Neural progenitor cell (in vitro differentiated cells): ENCODE data around the gene RCVRN. TPM values are rescaled to one million over a fixed set of nuclear protein-coding genes. Genes with fewer than 3 reads are reported as not detected.

ENCODE experiments used
- DNase-seq: peaks from one replicate; pipeline ENCODE4 v3.0.0-alpha.2; 2016; ENCODE audit warnings: low spot score
- H2AFZ ChIP-seq: fragments of 200-600 bp; sonication (generic); replicated peaks from 2 replicates; pipeline ENCODE4 v1.6.1; 2016; ENCODE audit warnings: antibody characterized with exemption
- H3F3A ChIP-seq: fragments of 200-600 bp; sonication (generic); 2 replicates; pipeline ENCODE4 v1.6.1; 2016; ENCODE audit warnings: antibody characterized with exemption, low read depth
- H3K27ac ChIP-seq: fragments of 200-600 bp; sonication (generic); 2 replicates; pipeline ENCODE4 v1.5.1; 2016; ENCODE audit warnings: mild to moderate bottlenecking
- H3K27me3 ChIP-seq: fragments of 200-600 bp; sonication (generic); 2 replicates; pipeline ENCODE4 v1.6.1; 2016; ENCODE audit warnings: mild to moderate bottlenecking, moderate library complexity
- H3K36me3 ChIP-seq: fragments of 200-600 bp; sonication (generic); 2 replicates; pipeline ENCODE4 v1.5.1; 2016
- H3K4me1 ChIP-seq: fragments of 200-600 bp; sonication (generic); 2 replicates; pipeline ENCODE4 v1.6.1; 2016; ENCODE audit warnings: mixed run types
- H3K4me2 ChIP-seq: fragments of 200-600 bp; sonication (generic); 2 replicates; pipeline ENCODE4 v1.6.1; 2016
- H3K4me3 ChIP-seq: fragments of 200-600 bp; sonication (generic); 2 replicates; pipeline ENCODE4 v1.5.1; 2016
- H3K79me2 ChIP-seq: fragments of 200-600 bp; sonication (generic); 2 replicates; pipeline ENCODE4 v1.6.1; 2016; ENCODE audit warnings: low read depth
- H3K9ac ChIP-seq: fragments of 200-600 bp; sonication (generic); 2 replicates; pipeline ENCODE4 v1.6.1; 2016
- H3K9me3 ChIP-seq: fragments of 200-600 bp; sonication (generic); 2 replicates; pipeline ENCODE4 v1.5.1; 2016; ENCODE audit warnings: low read depth
- H4K20me1 ChIP-seq: fragments of 200-600 bp; sonication (generic); 2 replicates; pipeline ENCODE4 v1.6.1; 2016; ENCODE audit warnings: low read depth
- H3K27ac Mint-ChIP-seq: 3 replicates; pipeline ENCODE4 v1.8.0; 2021; ENCODE audit warnings: mixed read lengths
- H3K27me3 Mint-ChIP-seq: 2 replicates; pipeline ENCODE4 v1.8.0; 2022; ENCODE audit warnings: low read depth, mild to moderate bottlenecking, inconsistent platforms, moderate library complexity, mixed read lengths; ENCODE audit not compliant: insufficient read depth
- H3K36me3 Mint-ChIP-seq: 3 replicates; pipeline ENCODE4 v1.8.0; 2021; ENCODE audit warnings: mixed read lengths
- H3K4me1 Mint-ChIP-seq: 3 replicates; pipeline ENCODE4 v1.8.0; 2021; ENCODE audit warnings: mixed read lengths
- H3K4me3 Mint-ChIP-seq: 3 replicates; pipeline ENCODE4 v1.8.0; 2021; ENCODE audit warnings: mild to moderate bottlenecking, moderate library complexity, mixed read lengths
- H3K9me3 Mint-ChIP-seq: 3 replicates; pipeline ENCODE4 v1.8.0; 2020; ENCODE audit warnings: mixed read lengths
- CTCF ChIP-seq: fragments of 200-600 bp; sonication (generic); IDR thresholded peaks from 2 replicates; pipeline ENCODE4 v1.5.1; 2017; ENCODE audit warnings: antibody characterized with exemption, mild to moderate bottlenecking
- EZH2 ChIP-seq: fragments of 200-600 bp; sonication (generic); IDR thresholded peaks from 2 replicates; pipeline ENCODE4 v1.6.1; 2017; ENCODE audit warnings: antibody characterized with exemption, mild to moderate bottlenecking, moderate library complexity
- EZH2phosphoT487 ChIP-seq: fragments of 200-600 bp; sonication (generic); IDR thresholded peaks from 2 replicates; pipeline ENCODE4 v1.6.1; 2017; ENCODE audit warnings: antibody characterized with exemption
- total RNA-seq: library from RNA; depleted of rRNA; stranded (reverse); fragments of >200 nt; gene quantifications from 2 replicates; pipeline ENCODE4 v1.2.3, GENCODE V29; 2015; ENCODE audit warnings: low replicate concordance

RCVRN gene
- not detected in 2 replicates for total RNA-seq

GRCh38 chr17:9905078-9905415 lies at the start of gene RCVRN:
RCVRN (minus strand) TSS chr17:9905271; CDS start chr17:9905180, 91 bp downstream.
- H3K4me1 ChIP-seq: peaks cover 32% of the 10 kb centered on the region
- TF ChIP-seq CTCF (no peak), EZH2phosphoT487 (no peak), EZH2 (no peak)
- no peak within 1 kb of the TSS for H3K4me3 ChIP-seq
- H3K36me3 ChIP-seq: no peaks in the 10 kb centered on the region
- Mint-ChIP-seq H3K9me3 (peaks cover 9% of the 10 kb centered on the region), H3K4me1 (peaks cover 48% of the 10 kb centered on the region), H3K4me3 (no peak within 1 kb of the TSS), H3K27me3 (peaks cover 12% of the 10 kb centered on the region), H3K27ac (no peak within 1 kb of the TSS), H3K36me3 (peaks cover 3% of the 10 kb centered on the region)
- H3K27me3 ChIP-seq: no peaks in the 10 kb centered on the region
- H3K27ac ChIP-seq: no peak within 1 kb of the TSS
- H3K9ac ChIP-seq: no peak within 1 kb of the TSS
- no peaks in the 10 kb centered on the region for H3K9me3 ChIP-seq
- no peaks in the 10 kb centered on the region for H3K79me2 ChIP-seq
- H4K20me1 ChIP-seq: no peaks in the 10 kb centered on the region
- no peak within 1 kb of the TSS for H3K4me2 ChIP-seq
- no peak within 1 kb of the TSS for H2AFZ ChIP-seq
- no peaks in the 10 kb centered on the region for H3F3A ChIP-seq
- no peak for DNase-seq

GRCh38 chr17:9953492-9953891 lies 48.4 kb upstream of the RCVRN start:
- H3K4me3 ChIP-seq: no peak overlapping the region
- no peaks in the 10 kb centered on the region for H3K27me3 ChIP-seq
- H3K4me2 ChIP-seq: no peak overlapping the region
- H4K20me1 ChIP-seq: no peaks in the 10 kb centered on the region
- Mint-ChIP-seq H3K9me3 (no peaks in the 10 kb centered on the region), H3K4me1 (peaks cover 14% of the 10 kb centered on the region), H3K27me3 (peaks cover 16% of the 10 kb centered on the region), H3K27ac (no peak overlapping the region), H3K36me3 (no peaks in the 10 kb centered on the region), H3K4me3 (no peak overlapping the region)
- no peaks in the 10 kb centered on the region for H3K9me3 ChIP-seq
- H3F3A ChIP-seq: no peaks in the 10 kb centered on the region
- H3K79me2 ChIP-seq: no peaks in the 10 kb centered on the region
- H2AFZ ChIP-seq: no peak overlapping the region
- TF ChIP-seq EZH2phosphoT487 (no peak), CTCF (no peak), EZH2 (no peak)
- no peak for DNase-seq
- H3K4me1 ChIP-seq: peaks cover 8% of the 10 kb centered on the region
- H3K36me3 ChIP-seq: no peaks in the 10 kb centered on the region
- no peak overlapping the region for H3K27ac ChIP-seq
- no peak overlapping the region for H3K9ac ChIP-seq

GRCh38 chr17:9951803-9952202 lies 46.7 kb upstream of the RCVRN start:
- H3K9me3 Mint-ChIP-seq: no peaks in the 10 kb centered on the region
- H4K20me1 ChIP-seq: no peaks in the 10 kb centered on the region
- no peak overlapping the region for H3K27ac Mint-ChIP-seq

More at GRCh38 chr17:9951803-9952202, 46.7 kb upstream of the RCVRN start:
- H3K36me3 Mint-ChIP-seq: no peaks in the 10 kb centered on the region
- peaks cover 11% of the 10 kb centered on the region for H3K4me1 Mint-ChIP-seq
- Histone ChIP-seq H3F3A (no peaks in the 10 kb centered on the region), H3K9me3 (no peaks in the 10 kb centered on the region), H3K4me2 (no peak overlapping the region), H3K4me3 (no peak overlapping the region), H3K27ac (no peak overlapping the region), H3K4me1 (peaks cover 8% of the 10 kb centered on the region), H3K36me3 (no peaks in the 10 kb centered on the region), H3K79me2 (no peaks in the 10 kb centered on the region), H3K27me3 (no peaks in the 10 kb centered on the region), H3K9ac (no peak overlapping the region), H2AFZ (no peak overlapping the region)
- H3K27me3 Mint-ChIP-seq: peaks cover 12% of the 10 kb centered on the region
- DNase-seq: no peak
- no peak for TF ChIP-seq EZH2phosphoT487
- no peak for TF ChIP-seq CTCF
- TF ChIP-seq EZH2: no peak
- no peak overlapping the region for H3K4me3 Mint-ChIP-seq
